Measurements from ENCODE around the gene GRIK2. TPM values are rescaled to one million over a fixed set of nuclear protein-coding genes. Genes with fewer than 3 reads are reported as not detected.

Gene GRIK2
- total RNA-seq, 1 donor from 2014 or later: 11.3 TPM

DNA sequence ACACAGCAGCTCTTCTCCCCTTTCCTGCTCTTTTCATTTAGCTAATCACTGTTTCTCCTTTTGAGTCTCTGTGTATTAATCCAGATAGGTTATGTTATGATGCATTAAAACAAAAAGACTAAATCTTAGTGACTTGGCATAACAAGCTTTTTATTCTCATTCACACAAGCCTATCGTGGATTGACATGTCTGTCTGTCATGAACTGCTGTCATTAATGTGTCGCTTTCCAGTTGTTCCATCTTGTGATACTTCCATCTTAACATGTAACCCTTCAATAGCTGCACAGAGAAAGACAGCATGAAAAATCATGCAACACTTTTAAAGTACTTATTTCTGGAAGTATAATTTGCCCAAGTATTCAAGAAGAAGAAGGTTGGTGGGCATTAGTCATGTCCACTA, 128.7 kb downstream of the GRIK2 start:
- intact Hi-C loops (cut with micrococcal nuclease): no loop called here
- Histone ChIP-seq H3K36me3 (no peaks in the 10 kb centered on the region), H3K4me1 (no peaks in the 10 kb centered on the region), H3K27ac (replicated peaks) (no peak overlapping the region), H3K9me3 (replicated peaks) (no peaks in the 10 kb centered on the region), H3K4me3 (no peak overlapping the region), H3K27me3 (ENCODE audit: low read depth) (no peaks in the 10 kb centered on the region)
- DNase-seq: no peak
- TF ChIP-seq, protein P1, sequence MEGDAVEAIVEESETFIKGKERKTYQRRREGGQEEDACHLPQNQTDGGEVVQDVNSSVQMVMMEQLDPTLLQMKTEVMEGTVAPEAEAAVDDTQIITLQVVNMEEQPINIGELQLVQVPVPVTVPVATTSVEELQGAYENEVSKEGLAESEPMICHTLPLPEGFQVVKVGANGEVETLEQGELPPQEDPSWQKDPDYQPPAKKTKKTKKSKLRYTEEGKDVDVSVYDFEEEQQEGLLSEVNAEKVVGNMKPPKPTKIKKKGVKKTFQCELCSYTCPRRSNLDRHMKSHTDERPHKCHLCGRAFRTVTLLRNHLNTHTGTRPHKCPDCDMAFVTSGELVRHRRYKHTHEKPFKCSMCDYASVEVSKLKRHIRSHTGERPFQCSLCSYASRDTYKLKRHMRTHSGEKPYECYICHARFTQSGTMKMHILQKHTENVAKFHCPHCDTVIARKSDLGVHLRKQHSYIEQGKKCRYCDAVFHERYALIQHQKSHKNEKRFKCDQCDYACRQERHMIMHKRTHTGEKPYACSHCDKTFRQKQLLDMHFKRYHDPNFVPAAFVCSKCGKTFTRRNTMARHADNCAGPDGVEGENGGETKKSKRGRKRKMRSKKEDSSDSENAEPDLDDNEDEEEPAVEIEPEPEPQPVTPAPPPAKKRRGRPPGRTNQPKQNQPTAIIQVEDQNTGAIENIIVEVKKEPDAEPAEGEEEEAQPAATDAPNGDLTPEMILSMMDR (IDR thresholded peaks at IDR 0.05; ENCODE audit: borderline replicate concordance): no peak

DNA sequence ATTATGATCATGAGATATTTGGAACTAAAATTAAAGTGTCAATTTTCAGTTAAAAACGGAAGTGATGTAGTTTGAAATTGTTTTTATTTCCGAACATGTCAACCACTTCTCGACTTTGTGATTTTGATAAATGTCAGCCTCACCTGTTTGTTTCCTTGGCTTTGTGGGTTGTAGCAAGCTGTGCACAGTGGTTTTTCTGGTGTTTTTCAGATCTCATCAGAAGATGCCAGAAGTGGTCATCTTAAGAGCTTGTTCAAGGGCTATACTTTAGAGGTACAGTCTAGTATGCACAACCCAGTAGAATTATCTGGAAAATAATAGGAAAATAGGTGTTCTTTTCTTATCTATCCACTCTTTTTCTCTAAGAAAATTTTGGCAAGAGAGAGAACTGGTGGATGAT, 134.0 kb downstream of the GRIK2 start:
- no peak overlapping the region for H3K4me3 ChIP-seq
- intact Hi-C loops (cut with micrococcal nuclease): no loop called here
- H3K4me1 ChIP-seq: no peaks in the 10 kb centered on the region
- DNase-seq: no peak
- TF ChIP-seq, protein P1 (IDR thresholded peaks at IDR 0.05; ENCODE audit: borderline replicate concordance): no peak
- no peak overlapping the region for H3K27ac ChIP-seq (replicated peaks)
- no peaks in the 10 kb centered on the region for H3K36me3 ChIP-seq
- no peaks in the 10 kb centered on the region for H3K27me3 ChIP-seq (ENCODE audit: low read depth)
- no peaks in the 10 kb centered on the region for H3K9me3 ChIP-seq (replicated peaks)

DNA sequence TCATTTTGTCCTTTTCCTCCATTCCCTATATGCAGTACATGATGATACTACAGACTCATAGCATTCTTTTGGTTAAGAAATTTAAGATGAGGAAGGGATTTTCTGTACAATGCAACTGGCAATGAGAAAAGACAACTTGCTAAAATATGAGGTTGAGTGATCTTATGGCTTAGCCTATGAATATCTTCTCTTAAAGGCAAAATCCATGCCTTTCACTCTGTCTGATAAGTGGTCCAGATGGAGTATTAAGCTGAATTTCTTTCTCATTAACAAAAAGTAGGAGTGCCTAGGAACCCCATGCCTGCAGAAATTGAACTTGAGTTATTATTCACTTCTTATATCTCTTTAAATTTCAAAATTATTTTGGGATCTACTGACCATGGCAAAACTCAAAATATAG, 135.3 kb downstream of the GRIK2 start:
- Histone ChIP-seq H3K9me3 (replicated peaks) (no peaks in the 10 kb centered on the region), H3K27ac (replicated peaks) (no peak overlapping the region), H3K4me3 (no peak overlapping the region), H3K36me3 (no peaks in the 10 kb centered on the region), H3K27me3 (ENCODE audit: low read depth) (no peaks in the 10 kb centered on the region), H3K4me1 (no peaks in the 10 kb centered on the region)
- TF ChIP-seq, protein P1 (IDR thresholded peaks at IDR 0.05; ENCODE audit: borderline replicate concordance): no peak
- intact Hi-C loops (cut with micrococcal nuclease): no loop called here
- no peak for DNase-seq

DNA sequence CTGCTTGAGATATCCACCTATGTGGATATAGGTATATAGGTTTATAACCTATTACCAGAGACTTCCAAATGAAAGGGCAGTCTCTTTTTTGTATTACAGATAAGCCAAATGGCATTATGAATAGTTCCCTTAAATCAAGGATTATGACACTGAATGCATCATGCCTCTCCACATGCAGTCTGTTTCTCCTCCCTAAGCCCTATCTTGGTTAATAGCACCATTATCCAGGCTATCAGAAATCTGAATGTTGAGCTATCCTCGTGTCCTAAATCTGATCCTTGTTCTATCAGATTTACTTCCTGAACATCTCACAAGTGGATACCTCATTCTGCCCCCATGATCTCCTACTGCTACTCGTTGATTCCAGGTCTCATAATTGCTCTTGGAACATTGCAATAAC, 138.0 kb downstream of the GRIK2 start:
- Histone ChIP-seq H3K36me3 (no peaks in the 10 kb centered on the region), H3K27me3 (ENCODE audit: low read depth) (no peaks in the 10 kb centered on the region), H3K4me1 (no peaks in the 10 kb centered on the region), H3K4me3 (no peak overlapping the region), H3K9me3 (replicated peaks) (no peaks in the 10 kb centered on the region), H3K27ac (replicated peaks) (no peak overlapping the region)
- TF ChIP-seq, protein P1 (IDR thresholded peaks at IDR 0.05; ENCODE audit: borderline replicate concordance): no peak
- intact Hi-C loops (cut with micrococcal nuclease): no loop called here
- DNase-seq: no peak

GRCh38 chr6:101534386-101534785, 140.9 kb downstream of the GRIK2 start:
- no peaks in the 10 kb centered on the region for H3K4me1 ChIP-seq
- no peak overlapping the region for H3K27ac ChIP-seq (replicated peaks)
- TF ChIP-seq, protein P1 (IDR thresholded peaks at IDR 0.05; ENCODE audit: borderline replicate concordance): no peak
- no peak for DNase-seq
- H3K4me3 ChIP-seq: no peak overlapping the region
- H3K36me3 ChIP-seq: no peaks in the 10 kb centered on the region
- H3K27me3 ChIP-seq (ENCODE audit: low read depth): no peaks in the 10 kb centered on the region
- intact Hi-C loops (cut with micrococcal nuclease): no loop called here
- no peaks in the 10 kb centered on the region for H3K9me3 ChIP-seq (replicated peaks)

GRCh38 chr6:101534821-101535220, 141.3 kb downstream of the GRIK2 start:
- Histone ChIP-seq H3K4me1 (no peaks in the 10 kb centered on the region), H3K4me3 (no peak overlapping the region), H3K36me3 (no peaks in the 10 kb centered on the region), H3K9me3 (replicated peaks) (no peaks in the 10 kb centered on the region), H3K27ac (replicated peaks) (no peak overlapping the region), H3K27me3 (ENCODE audit: low read depth) (no peaks in the 10 kb centered on the region)
- no peak for DNase-seq
- intact Hi-C loops (cut with micrococcal nuclease): no loop called here
- TF ChIP-seq, protein P1 (IDR thresholded peaks at IDR 0.05; ENCODE audit: borderline replicate concordance): no peak

All from left ventricle myocardium inferior (tissue), 1 donor.